ENCODE results near the gene ALX1.
"Not testable (repeated sequence)": the region's sequence is repeated elsewhere in the genome, so short reads cannot be mapped to it uniquely, and the experiment has no call there.

The ALX1 gene

DNA sequence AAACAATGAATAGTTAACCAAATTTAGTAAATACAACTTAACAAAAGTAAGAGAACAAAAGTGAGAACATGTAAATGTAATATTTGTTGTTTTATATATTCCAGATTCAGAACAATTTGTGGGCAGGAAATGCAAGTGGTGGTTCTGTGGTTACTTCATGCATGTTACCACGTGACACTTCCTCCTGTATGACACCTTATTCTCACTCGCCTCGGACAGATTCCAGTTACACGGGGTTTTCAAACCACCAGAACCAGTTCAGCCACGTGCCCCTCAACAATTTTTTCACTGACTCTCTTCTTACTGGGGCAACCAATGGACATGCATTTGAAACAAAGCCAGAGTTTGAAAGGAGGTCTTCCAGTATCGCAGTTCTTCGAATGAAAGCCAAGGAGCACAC, 21.0 kb downstream of the ALX1 start:
- DNase-seq (ENCODE audit: low read depth), result no peak

DNA sequence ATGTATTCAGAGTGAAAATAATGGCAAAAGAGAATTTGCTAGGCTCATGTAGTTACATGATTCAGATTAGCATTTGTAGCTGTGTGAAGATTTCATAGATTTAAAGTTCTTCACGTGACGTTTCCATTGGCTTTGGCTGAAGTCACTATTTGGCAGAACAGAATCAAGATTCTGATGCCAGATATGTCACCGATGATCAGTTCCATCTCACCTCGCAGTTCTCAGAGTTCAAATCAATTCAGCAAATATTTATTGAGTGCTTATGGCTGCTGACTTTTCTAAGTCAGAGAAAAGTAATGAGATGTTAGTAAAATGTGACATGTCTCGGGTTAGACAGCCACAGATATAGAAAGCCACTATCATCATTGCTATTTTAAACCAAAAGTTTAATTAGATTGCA, 28.4 kb downstream of the ALX1 start:
- DNase-seq (ENCODE audit: low read depth), result no peak

DNA sequence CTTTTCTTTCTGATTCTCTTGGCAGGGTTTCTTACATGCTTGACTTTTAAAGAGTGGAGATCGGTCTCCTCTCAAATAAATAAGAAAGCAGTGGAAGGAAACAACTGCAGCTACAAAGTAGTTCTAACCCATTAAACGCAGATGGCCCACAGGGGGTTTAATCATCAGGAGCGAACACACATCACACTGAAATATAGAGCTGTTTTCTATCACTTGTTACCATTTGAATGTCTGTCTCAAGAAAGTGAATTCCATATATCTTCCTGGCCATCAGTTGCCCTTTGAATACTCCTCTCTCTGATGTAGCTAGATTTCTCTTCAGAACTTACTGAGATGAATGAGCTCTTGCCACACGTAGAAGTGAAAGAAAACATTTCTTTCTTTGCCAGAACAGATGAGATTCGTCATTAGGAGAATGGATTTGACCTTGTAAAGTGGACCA, 29.1 kb downstream of the ALX1 start:
- DNase-seq (ENCODE audit: low read depth), result no peak

DNA sequence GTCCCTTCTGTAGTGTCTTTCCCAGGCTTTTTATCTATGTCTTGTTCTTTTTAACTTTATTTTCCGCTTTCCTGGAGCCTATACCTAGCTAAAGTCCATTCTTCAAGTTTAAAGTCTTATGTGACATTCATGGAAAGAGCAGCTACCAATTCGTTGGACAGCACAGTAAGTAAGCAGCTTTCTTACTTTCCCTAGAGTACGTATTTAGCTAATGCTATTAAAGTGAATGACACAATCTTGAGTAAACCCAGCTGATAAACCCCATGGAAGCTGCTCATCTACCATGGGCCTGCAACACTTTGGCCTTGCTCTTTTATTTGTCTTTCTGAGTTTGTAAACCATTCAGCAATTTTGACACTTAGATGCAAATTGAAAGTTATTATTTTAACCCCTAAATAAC, 30.0 kb downstream of the ALX1 start:
- no peak for DNase-seq (ENCODE audit: low read depth)

DNA sequence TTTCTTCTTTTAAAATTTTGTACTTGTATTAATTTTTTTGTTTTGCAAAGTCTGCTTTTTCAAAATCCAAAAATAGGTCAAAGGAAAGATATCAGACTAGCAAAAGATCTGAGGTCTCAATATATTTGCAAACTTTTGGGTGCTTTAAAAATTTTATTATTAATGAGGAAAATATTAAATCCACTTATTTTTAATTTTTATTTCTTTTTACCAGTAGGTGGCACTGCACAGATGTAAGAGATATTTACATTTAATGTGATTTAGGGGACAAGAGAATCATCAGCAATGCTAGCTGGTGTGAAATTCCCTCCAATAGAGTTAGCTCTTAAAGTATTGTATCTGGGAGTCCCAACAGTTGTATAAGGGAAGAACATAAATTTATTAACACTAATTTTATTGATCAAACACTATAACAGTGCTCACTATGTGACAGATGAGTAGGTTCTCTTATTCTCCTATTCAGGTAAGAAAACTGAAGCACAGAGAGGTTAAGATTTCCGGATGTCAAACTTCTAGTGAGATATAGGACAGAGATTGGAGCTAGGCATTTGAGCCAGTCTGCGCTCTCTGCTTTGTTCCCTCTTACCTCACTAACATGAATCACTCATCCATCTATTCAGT, 30.5 kb downstream of the ALX1 start:
- DNase-seq (ENCODE audit: low read depth), result no peak

DNA sequence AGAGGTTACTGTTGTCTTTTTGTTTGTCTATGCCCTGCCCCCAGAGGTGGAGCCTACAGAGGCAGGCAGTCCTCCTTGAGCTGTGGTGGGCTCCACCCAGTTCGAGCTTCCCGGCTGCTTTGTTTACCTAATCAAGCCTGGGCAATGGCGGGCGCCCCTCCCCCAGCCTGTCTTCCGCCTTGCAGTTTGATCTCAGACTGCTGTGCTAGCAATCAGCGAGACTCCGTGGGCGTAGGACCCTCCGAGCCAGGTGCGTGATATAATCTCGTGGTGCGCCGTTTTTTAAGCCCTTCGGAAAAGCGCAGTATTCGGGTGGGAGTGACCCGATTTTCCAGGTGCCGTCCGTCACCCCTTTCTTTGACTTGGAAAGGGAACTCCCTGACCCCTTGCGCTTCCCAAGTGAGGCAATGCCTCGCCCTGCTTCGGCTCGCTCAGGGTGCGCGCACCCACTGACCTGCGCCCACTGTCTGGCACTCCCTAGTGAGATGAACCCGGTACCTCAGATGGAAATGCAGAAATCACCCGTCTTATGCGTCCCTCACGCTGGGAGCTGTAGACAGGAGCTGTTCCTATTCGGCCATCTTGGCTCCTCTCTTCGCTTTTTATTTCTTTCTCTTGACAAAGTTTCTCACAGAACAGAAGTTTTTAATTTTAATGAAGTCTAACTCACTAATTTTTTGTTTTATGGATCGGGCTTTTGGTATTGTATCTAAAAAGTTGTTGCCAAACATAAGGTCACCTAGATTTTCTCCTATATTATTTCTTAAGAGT, 38.0 kb downstream of the ALX1 start:
- not testable (repeated sequence) for DNase-seq (ENCODE audit: low read depth)

DNA sequence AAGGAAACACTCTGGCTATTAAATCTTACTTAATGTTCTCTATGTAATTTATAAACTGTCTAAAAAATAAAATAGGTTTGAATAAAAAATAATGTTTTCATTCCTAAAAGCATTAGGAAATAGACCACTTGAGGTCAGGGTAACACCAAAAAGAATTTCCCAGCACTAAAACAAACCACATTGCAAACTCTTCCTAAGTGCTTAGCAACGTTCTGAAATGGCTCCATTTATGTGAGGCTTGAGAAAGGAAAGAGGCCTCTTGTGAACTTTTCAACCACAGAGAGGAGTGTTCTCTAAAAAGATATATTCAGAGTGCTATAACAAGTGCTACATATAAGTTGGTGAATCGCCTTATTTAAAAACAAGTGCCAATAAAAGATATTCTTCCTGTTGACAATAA, 42.7 kb downstream of the ALX1 start:
- DNase-seq (ENCODE audit: low read depth), result no peak

DNA sequence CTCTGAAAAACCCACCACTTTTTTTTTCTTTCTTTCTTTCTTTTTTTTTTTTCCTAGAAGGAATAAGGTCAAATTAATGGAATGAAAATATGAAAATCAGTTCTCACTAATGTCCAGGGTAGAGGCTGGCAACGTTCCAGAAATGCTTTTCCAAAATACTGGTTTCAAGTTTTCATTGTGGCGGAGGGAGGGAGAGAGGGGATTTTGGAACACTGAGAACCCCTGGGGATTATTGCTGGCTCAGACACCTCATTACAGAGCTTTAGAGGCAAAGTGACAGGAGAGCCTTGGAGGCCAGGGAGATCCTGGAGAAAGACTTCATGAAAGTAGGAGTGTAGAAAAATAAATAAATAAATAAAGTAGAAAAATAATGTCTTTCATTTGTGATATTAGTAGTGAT, 45.4 kb downstream of the ALX1 start:
- DNase-seq (ENCODE audit: low read depth), result no peak

DNA sequence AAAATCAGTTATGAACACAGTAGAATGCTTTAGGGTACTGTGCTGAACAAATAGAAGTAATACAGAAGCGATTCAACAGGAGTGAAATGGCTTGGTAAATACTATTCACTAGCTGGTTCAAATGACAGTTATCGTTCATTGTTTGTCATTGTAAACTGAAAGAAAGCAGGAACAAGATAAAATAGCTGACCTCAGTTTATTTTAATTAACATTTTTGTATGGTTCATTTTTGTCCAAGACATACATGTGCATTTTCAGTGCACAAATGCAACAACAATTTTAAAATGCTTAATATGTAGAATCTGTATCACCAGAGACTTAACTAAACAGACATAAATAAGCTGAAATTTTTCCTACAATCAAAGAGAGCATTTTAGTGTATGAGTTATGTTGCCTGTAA, 49.9 kb downstream of the ALX1 start:
- no peak for DNase-seq (ENCODE audit: low read depth)

DNA sequence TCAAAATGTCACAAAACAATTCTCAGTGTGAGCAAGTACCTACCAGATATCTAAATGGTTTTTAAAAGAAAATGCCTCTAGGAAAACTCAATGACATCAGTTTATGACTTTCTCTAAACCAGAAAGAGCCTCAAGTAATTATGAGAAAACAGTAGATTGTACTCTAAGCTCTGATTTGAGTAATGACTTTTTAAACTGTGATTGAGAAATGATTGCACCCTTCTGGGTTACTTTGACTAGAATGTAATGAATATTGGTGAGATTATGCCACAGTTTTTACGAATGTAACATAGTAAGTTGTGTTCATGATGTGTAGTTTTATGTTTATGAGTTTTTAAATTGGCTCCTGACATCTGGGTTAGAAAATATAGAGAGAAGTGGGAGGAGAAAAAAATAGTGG, 68.8 kb downstream of the ALX1 start:
- no peak for DNase-seq (ENCODE audit: low read depth)

DNA sequence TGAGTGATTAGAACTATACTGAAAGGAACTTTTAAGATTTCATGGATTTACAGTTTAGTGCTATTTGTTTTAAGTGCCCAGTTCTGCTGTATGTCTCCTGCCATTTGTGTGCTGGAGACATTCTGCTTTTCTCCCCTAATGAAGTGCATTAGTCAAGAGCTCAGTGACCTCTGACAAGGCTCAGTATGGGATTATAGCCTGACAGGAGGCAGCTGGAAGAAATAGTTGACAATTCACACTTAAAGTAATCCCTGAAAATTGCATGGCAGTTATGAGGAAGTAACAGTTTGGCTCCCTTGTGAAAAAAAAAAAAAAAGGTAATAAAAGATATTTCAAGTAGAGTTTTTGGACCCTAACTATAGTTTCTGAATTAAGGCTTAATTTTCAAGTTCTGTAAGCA, 70.3 kb downstream of the ALX1 start:
- DNase-seq (ENCODE audit: low read depth), result no peak
